GM21723 (cell line): ENCODE results near the gene PARVA.

Experiments
- ATAC-seq: cut with Tn5 transposase; IDR thresholded peaks from one replicate; pipeline ENCODE4 v1.9.1; 2021; ENCODE audit warnings: mild to moderate bottlenecking, moderate library complexity; ENCODE audit not compliant: unreplicated experiment

PARVA gene

DNA sequence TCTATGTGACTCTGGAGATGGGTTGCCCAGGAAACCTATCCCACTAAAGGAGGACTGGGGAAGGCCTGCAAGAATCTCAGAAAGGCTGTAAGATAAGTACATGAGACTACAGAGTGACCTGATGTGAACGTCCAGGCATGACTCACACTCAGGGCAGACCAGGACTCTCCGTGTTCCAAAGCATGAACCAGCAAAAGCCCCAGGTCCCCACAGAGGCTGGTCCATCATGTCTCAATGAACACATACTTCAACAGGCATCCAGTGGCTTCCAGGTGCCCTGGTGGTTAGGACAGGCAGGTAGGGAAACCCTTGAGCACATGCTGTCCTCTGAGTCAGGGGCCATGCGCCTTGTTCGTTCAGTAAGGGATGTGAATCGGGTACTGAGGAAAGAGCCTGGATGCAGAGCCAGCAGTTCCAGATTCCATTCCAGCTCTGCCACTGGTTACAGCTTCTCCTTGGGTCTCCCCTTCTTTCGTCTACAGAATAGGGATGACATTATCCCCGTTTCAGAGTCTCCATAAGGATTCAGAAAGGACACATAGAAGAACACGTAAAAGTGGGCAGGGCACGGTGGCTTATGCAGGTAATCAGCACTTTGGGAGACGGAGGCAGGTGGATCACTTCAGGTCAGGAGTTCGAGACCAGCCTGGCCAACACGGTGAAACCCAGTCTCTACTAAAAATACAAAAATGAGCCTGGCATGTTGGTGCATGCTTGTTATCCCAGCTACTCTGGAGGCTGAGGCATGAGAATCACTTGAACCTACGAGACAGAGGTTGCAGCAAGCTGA, 167.8 kb downstream of the PARVA start:
- ATAC-seq = no peak

DNA sequence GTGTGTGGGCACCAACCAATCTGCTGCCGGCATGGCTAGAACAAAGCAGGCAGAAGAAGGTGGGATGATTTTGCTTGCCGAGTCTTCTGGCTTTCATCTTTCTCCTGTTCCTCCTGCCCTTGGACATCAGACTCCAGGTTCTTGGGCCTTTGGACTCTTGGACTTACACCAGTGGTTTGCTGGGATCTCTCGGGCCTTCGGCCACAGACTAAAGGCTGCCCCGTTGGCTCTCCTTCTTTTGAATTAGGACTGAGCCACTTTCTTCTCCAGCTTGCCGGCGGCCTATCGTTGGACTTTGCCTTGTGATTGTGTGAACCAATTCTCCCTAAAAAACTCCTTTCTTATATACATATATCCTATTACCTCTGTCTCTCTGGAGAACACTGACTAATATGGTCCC, 168.8 kb downstream of the PARVA start:
- no peak for ATAC-seq

DNA sequence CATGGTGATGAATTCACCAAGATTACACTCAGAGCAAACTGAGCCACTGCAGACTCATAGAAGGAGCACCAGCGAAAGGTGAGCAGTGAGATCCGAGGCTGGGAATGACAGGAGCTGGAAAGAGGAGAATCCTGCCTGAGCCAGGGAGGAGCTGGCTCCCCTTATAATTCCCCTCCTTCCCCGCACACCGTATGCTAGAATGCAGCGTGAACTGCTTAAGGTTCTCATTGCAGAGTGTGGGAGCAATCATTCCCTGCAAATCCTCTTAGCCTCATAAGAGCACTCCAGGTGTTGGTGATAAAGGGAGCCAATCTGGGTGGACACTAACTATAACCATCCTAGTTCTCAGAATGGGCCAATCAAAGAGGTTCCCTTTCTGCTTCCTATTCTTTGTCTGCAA, 169.3 kb downstream of the PARVA start:
- no peak for ATAC-seq

DNA sequence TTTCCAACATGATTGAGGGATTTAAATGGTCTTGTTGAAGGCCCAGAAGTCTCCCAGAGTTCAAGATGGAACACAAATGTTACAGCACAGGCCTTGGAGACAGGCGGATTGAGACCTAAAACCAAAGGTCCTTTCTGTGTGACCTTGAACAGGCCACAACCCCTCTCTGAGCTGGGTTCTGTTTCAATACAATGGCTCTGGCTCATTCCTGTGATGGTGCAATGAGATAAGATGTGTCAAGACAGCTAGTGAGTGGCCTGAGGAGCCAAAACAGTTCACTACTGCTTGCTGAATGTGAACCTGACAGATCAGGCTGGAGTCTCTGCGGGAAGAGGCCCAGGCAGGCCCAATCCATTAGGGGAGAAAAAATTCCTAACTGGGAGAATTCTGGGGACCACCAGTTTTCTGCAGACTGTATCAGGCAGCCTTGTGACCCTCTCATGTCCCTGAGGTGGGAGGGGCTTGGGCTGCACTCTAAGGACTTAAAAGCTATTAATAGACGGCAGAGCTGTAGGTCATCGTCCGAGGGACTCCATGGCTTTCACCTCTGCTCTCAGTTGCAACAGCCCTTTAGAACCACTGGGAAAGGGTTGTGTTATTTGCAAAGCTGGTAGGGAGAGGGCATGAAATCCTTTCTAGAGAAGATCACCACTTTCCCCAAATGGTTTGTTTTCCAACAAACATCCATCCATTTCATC, 170.7 kb downstream of the PARVA start:
- no peak for ATAC-seq

DNA sequence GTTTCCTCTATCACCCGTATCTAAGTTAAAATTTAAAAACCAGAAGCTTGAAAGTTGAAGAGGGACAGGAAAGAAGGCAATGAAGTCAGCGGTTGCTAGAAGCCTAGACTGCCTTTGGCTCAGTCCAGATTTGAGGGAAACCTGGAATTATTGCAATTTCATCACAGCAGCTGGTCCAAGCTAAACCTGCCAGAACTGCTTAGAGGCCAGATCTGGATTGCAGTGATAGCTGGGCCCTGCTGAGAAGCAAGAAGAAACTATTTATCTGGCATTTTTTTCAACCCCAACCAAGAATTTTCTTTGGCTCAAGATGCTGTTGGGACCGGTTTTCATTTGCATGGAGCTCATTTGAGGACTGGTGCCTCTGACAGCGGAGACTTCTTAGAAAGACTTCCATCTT, 175.3 kb downstream of the PARVA start:
- ATAC-seq = no peak

DNA sequence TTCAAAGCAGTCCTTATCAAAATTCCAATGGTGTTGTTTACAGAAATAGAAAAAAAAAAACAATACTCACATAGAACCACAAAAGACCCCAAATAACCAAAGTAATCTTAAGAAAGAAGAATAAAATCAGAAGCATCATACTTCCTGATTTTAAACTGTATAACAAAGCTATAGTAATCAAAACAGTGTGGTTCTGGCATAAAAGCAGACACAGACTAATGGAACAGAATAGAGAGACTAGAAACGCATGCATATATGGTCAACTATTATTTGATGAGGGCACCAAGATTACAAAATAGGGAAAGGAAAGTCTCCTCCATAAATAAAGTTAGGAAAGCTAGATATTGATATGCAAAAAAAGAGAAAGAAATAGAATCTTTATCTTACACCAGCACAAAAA, 176.8 kb downstream of the PARVA start:
- ATAC-seq = no peak

DNA sequence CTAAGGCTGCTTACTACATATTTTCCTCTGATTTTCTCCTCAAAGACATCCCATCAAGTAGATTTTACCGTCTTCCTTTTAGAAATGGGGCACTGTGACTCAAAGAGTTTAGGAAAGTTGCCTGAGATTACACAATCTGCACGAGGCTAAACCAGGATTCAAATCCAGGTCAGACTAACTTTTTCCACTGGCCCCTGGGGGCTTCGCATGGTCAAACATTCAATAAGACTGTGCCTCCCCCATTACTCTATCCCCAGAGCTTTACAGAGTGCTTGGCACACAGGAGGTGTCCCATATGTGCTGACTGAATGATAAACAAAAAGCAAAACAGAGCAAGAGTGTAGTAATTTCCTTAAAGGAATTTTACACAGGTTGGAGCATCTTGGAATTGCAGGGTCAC, 178.8 kb downstream of the PARVA start:
- ATAC-seq = no peak

DNA sequence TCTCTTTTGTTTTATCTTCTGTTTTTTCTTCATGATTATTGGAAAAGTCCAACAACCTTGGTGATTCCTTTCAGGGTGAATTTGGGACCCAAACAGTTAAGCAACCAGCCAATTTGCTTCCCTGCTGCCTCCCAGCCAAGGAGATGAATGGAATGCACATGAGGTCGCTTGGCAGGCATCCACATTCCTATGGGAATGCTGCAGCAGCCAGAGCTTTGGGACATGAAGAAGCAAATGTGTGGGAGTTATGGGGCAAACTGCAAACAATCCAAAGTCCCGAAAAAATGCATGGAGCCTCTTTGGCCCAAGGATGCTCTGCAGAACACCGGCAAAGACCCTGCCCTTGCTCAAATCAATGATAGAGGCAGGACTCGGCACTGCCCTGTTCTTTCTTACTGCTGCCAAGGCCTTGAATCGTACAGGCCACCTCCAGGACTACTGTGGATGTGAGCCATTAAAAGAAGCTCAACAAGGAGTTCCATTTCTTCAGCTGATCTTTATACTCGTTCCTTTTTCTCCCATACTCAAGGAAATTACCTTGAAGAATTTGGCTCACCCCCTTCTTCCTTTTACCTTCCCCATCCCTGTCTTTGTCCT, 179.5 kb downstream of the PARVA start:
- no peak for ATAC-seq

DNA sequence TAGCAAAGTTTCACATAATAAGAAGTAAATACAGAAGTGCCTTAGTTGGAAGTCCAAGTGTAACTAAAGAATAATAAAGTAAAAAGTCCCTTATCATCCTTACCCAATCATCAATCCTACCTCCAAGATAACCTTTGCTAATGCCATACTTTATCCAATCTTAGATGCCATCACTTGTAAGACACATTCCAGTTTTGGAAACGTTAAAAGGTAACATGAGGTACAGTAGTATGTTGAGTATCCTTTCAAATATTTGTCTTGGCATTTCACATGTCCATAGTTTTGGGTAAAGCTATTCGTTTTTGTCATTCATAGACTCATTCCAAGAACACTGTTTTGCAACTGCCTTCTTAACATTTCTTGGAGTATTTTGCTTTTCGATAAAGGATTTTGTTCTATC, 181.6 kb downstream of the PARVA start:
- no peak for ATAC-seq

DNA sequence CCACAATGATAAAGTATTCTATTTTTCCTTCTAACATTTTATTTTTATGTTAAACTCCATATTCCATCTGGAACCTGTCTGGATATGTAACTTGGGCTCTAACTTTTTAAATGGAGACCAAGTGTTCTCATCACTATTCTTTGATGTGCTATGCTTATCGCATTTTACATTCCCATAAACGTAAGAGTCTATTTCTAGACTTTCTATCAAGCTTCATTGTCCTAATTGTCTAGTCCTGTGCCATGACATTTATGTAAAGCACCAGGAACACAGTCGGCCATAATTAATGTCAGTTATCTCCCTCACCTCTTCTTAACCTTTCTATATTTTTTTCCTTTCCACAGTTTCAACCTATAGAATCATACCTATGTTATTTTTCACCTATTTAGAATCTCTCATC, 183.0 kb downstream of the PARVA start:
- ATAC-seq = no peak

DNA sequence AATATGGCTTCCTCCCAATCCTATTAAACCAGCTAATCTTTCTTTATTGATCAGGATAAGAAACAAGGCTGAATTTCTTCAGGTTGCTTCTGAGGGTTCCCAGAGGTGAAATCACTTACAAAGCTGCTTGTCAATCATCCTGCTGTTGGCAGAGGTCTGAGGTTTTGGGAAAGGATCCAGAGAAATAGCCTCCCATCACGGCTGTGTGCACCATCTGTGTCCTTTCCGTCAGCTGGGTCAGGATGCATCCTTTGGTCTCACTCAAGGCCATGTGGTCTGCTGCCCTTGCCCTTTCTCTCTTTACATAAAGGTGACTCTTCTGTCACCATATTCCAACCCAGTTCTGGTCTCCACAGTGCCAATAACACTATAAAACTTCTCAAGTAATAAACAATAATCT, 183.5 kb downstream of the PARVA start:
- no peak for ATAC-seq

DNA sequence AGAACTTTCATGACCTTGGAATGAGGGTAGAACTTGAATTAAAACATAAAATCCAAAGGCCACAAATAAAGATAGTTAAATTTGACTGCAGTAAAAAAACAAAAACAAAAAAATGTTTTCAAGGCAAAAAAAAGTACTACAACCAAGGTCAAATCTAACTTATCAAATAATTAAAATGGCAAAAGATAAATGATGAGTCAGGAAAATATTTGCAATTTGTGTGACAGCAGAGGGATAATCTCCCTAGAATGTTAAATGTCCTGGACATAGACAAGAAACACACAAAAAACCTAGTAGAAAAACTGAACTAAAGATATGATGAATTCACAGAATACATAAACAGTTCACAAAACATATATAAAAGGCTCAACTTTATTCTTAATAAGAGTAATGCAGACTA, 186.6 kb downstream of the PARVA start:
- ATAC-seq = no peak

DNA sequence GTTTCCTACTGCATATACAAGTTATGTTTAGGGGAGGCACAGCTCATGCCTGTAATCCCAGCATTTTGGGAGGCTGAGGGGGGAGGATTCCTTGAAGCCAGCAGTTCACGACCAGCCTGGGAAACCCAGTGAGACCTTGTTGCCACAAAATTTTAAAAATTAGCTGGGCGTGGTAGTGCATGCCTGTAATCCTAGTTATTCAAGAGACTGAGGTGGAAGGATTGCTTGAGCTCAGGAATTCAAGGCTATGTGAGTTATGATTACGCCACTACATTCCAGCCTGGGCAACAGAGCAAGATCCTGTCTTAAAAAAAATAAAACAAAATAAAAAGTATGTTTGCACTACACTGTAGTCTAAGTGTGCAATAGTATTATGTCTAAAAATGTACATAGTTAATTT, 188.0 kb downstream of the PARVA start:
- no peak for ATAC-seq

DNA sequence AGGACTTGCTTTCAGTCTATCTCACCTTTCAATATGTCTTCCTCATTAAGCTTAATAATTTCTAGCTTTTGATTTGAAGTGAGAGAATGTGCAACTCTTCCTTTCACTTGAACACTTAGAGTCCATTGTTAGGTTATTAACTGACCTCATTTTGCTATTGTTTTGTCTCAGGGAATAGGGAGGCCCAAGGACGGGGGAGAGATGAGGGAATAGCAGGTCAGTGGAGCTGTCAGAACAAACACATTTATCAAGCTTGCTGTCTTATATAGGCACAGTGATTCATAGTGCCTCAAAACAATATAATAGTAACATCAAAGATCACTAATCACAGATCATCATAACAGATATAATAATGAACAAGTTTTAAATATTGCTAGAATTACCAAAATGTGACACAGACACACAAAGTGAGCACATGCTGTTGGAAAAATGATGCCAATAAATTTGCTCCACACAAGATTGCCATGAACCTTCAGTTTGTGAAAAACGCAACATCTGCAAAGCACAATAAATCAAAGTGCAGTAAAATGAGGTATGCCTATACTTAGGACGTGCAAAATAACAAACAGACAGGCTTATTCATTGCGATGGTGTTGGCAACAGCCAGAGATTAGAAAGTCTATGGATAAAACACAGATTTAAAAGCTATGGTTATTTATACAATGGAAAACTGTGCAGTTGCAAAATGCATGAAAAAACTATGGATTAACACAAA, 190.5 kb downstream of the PARVA start:
- ATAC-seq = no peak

DNA sequence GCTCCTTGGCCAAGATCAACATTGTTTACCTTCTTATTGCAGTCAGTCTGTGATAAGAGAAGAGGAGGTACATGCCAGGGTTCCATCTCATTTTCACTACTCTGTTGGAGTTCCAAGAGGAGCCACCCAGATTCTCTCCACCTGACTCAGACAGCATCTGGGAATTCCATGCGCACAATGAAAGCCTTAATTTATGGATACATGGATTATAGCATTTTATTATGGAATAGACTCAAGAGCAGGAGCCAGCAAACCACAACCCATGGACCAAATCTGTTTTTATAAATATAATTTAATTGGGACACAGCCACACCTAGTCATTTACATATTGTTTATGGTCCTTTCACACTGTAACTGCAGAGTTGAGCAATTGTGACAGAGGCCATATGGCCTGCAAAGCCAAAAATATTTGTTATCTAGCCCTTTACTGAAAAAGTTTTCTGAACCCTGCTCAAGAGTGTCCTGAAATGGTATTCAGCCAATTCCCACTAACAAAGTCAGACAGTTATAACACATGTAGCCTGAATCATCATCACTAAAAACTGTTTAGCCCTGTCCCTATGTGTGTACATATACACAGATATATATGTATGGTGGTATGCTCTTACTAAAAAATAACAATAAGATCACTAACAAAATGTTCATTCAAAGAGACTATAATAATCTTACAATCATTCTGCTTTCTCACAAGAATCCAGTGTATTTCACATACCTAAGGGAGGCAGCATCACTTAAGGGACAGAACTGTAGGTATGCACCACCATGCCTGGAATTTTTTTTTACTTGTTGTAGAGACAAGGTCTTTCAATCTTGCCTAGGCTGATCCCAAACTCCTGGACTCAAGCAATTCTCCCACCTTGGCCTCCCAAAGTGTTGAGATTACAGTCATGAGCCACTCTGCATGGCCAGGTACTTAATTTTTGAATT, 192.4 kb downstream of the PARVA start:
- no peak for ATAC-seq

DNA sequence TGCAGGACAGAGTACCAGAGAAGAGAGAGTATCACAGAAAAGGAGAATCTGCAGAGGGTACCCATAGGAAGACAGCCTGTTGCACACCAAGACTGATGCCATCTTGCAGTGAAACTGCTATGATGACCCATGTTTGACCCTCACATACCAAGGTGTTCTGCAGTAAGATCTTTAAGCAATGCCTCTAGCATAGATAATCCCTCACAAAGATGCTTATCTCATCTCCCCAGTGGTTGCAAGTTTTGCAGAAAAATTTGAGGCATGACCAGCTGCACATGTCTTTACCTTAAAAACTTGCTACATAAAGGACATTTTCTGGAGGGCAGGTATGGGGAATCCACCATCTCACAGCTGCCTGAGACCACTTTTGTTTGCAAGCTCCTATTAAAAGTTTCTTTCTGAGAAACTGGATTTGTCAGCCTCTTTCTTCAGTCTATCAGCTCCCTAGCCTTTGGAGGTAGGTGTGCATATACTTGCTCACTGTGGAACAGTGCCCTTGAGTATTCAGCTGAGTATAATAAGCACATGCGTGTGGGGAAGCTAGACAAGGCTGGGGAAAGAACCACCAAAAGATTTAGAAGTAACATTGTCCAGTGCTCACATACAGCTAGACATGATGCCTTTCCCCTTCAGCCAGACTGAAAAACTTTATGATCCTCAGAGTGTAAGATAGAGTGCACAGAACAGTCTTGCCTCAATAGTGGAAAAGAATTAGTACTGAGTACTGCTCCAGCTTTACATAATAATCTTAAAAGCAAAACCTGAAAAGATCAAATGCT, 196.5 kb downstream of the PARVA start:
- ATAC-seq = no peak

DNA sequence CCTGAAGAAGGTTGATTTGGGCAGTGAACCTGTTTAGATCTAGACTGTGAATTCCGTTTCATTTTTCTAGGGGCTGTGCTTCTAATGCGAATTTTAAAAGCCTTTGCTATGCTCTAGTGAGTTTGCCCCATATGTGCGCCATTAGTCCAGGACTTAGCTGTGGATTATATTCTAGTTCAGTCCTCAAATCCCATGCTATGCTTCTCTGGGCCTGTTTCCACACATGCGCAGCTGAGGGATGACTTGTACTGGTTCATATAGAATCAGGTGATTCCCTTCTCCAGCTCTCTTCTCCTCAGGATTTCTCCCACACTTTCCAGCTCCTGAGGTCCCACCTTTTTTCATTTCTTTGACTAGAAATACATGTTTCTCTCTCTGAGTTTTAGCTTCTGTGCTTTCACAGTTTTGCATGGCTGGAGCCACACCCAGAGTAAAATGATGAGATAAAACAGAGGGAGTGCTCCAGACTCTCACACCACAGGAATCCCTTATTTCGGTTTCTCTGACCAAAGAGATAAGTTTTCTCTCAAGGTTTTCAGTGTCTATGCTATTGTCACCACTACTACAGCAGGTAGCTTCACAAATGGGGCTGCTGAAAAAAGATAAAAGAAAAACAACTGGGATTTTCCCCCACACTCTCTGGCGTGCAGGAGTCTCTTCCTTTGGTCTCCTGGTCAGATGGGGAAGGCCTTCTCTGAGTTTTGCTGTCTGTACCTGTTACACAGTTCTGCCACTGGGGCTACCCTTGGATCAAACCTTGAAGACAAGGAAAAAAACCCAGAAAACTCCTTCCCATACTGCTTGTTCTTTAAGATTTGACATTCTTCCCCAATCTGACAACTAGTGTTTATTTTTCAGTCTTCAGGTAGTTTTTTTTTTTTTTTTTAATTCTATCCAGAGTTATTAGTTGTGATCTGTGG, 200.6 kb downstream of the PARVA start:
- ATAC-seq = no peak

DNA sequence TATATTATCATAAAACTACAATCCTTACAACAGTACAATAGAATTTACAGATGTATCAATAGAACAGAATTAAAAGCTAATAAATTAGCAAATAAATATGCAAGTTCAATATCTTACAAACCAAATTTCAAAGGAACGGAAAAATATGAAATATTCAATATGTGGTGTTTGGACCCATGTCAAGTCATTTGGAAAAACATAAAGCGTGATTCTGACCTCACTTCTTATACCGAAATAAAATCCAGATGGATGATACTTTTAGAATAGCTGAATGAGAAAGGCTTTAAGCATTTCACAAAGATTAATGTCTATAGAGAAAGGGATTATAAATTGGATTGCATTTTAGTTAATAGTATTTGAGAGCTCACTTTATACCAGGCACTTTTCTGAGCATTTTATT, 204.0 kb downstream of the PARVA start:
- ATAC-seq = no peak

DNA sequence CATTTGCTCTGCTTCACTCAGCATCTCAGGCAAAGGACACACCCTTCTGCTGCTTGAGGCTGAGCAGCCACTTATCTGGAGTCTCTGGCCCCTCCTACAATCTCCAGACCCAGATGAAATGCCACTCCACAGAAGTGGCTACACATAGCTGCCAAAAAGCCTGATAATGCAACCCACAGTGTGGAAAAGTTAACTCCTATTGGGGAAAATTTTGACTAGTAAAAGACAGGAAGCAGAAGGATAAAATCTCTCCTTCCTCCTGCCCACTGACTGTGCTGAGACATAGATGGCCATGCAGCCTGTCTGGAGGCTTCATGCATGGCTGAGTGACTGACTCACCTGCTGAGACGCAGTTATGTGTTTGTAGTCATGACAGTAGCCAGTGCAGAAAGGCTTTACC, 204.6 kb downstream of the PARVA start:
- no peak for ATAC-seq
